Fibroblast of lung (primary cell): ENCODE data around the gene TTLL9. TPM values are rescaled to one million over a fixed set of nuclear protein-coding genes. Genes with fewer than 3 reads are reported as not detected.

Source experiments
- DNase-seq, 2 donors: peaks; one replicate each; pipeline versions ENCODE4 v3.0.0 to v3.0.0-alpha.2; 2010; ENCODE audit warnings: low read depth in 2 of 2
- H2AFZ ChIP-seq: 2 replicates; pipeline ENCODE4 v1.5.1; 2012; ENCODE audit warnings: low read length, control low read depth, inconsistent platforms
- H3K27ac ChIP-seq: 2 replicates; pipeline ENCODE4 v1.5.1; 2011; ENCODE audit warnings: low read length, control low read depth; ENCODE audit not compliant: insufficient read depth
- H3K27me3 ChIP-seq: 2 replicates; pipeline ENCODE4 v1.5.1; 2011; ENCODE audit warnings: mild to moderate bottlenecking, low read length; ENCODE audit not compliant: control insufficient read depth, insufficient read depth
- H3K36me3 ChIP-seq: 2 replicates; pipeline ENCODE4 v1.5.1; 2011; ENCODE audit warnings: low read length; ENCODE audit not compliant: control insufficient read depth, insufficient read depth
- H3K4me1 ChIP-seq: 2 replicates; pipeline ENCODE4 v1.5.1; 2011; ENCODE audit warnings: low read length; ENCODE audit not compliant: control insufficient read depth, insufficient read depth; ENCODE audit errors: extremely low read depth
- H3K4me2 ChIP-seq: 2 replicates; pipeline ENCODE4 v1.5.1; 2011; ENCODE audit warnings: low read length, control low read depth; ENCODE audit not compliant: insufficient read depth; ENCODE audit errors: extremely low read depth
- H3K4me3 ChIP-seq, 4 experiments: fragments of 200-600 bp in 1 of 4; sonication (generic) in 1 of 4; replicated peaks in 1 of 4; 2 replicates each; pipeline ENCODE4 v1.5.1; 2011 to 2016; ENCODE audit warnings: low read length in 4 of 4, low read depth in 3 of 4, mild to moderate bottlenecking in 3 of 4, control low read depth in 2 of 4, inconsistent platforms in 1 of 4, mixed read lengths in 1 of 4; ENCODE audit not compliant: insufficient read depth in 1 of 4; ENCODE audit errors: control extremely low read depth in 1 of 4
- H3K79me2 ChIP-seq: 2 replicates; pipeline ENCODE4 v1.5.1; 2012; ENCODE audit warnings: mild to moderate bottlenecking, low read length, inconsistent platforms; ENCODE audit not compliant: control insufficient read depth, insufficient read depth
- H3K9ac ChIP-seq: 2 replicates; pipeline ENCODE4 v1.5.1; 2011; ENCODE audit warnings: mild to moderate bottlenecking, low read length, control low read depth; ENCODE audit not compliant: insufficient read depth
- H3K9me3 ChIP-seq: 2 replicates; pipeline ENCODE4 v1.5.1; 2012; ENCODE audit warnings: low read depth, low read length; ENCODE audit not compliant: control insufficient read depth, insufficient read depth
- H4K20me1 ChIP-seq: 2 replicates; pipeline ENCODE4 v1.5.1; 2011; ENCODE audit warnings: low read length; ENCODE audit not compliant: control insufficient read depth, insufficient read depth; ENCODE audit errors: extremely low read depth
- EZH2 ChIP-seq: IDR thresholded peaks from 2 replicates; pipeline ENCODE4 v1.5.1; 2012; ENCODE audit warnings: low read length, control low read depth, mild to moderate bottlenecking; ENCODE audit errors: missing control alignments
- polyA plus RNA-seq, 2 donors: library from polyadenylated mRNA; depleted of rRNA in 1 of 2; stranded (reverse) in 1 of 2; unstranded in 1 of 2; fragments of >200 nt; gene quantifications; 2 replicates each; pipeline ENCODE4 v1.2.1, GENCODE V29; 2011 to 2012; ENCODE audit warnings: missing spikeins in 1 of 2
- total RNA-seq: library from RNA; depleted of rRNA; stranded (reverse); fragments of >200 nt; gene quantifications from 2 replicates; pipeline ENCODE4 v1.2.1, GENCODE V29; 2014
- TF ChIP-seq, protein P1 (sequence below), 2 donors: IDR thresholded peaks in 1 of 2; conservative IDR thresholded peaks in 1 of 2; 1 replicate in 1 of 2; 2 replicates in 1 of 2; pipeline ENCODE4 v1.5.1; 2011 to 2012; ENCODE audit warnings: low read length in 2 of 2, control low read depth in 1 of 2, inconsistent platforms in 1 of 2, low read depth in 1 of 2, mild to moderate bottlenecking in 1 of 2

Gene TTLL9
- total and polyA plus RNA-seq, 2 donors (not counting 1 experiment from before 2014, with no cell fraction given): 0.05 TPM; not detected in 1

DNA sequence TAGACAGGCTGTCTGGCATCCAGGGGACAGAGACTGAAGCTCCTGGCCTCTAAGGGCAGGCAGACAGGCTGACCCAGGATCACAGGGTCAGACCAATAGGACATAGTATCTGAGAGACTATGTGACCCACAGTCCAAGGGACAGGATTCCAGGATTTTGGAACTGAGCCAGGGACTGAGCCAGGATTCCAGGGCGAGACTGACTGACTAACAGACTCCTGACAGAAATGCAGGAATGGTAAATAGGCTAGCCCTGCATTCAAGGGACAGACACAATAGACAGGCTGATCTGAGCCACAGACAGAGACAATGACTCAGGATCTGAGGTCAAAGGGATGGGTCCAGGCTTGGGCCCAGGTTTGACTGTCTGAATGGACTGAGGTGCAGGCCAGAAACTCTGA is 117.3 kb downstream of the TTLL9 start:
- Histone ChIP-seq H4K20me1 (no peaks in the 10 kb centered on the region), H3K9ac (no peak overlapping the region), H3K27me3 (peaks cover 10% of the 10 kb centered on the region), H3K36me3 (no peaks in the 10 kb centered on the region), H3K4me3 (no peak overlapping the region), H2AFZ (no peak overlapping the region), H3K9me3 (no peaks in the 10 kb centered on the region), H3K4me2 (no peak overlapping the region), H3K27ac (no peak overlapping the region), H3K4me1 (no peaks in the 10 kb centered on the region), H3K79me2 (no peaks in the 10 kb centered on the region)
- DNase-seq: no peak
- TF ChIP-seq, protein P1, sequence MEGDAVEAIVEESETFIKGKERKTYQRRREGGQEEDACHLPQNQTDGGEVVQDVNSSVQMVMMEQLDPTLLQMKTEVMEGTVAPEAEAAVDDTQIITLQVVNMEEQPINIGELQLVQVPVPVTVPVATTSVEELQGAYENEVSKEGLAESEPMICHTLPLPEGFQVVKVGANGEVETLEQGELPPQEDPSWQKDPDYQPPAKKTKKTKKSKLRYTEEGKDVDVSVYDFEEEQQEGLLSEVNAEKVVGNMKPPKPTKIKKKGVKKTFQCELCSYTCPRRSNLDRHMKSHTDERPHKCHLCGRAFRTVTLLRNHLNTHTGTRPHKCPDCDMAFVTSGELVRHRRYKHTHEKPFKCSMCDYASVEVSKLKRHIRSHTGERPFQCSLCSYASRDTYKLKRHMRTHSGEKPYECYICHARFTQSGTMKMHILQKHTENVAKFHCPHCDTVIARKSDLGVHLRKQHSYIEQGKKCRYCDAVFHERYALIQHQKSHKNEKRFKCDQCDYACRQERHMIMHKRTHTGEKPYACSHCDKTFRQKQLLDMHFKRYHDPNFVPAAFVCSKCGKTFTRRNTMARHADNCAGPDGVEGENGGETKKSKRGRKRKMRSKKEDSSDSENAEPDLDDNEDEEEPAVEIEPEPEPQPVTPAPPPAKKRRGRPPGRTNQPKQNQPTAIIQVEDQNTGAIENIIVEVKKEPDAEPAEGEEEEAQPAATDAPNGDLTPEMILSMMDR (conservative IDR thresholded peaks at IDR 0.05 in 1 of 2, IDR thresholded peaks at IDR 0.05 in 1 of 2; ENCODE audit: low read depth in 1 of 2, low read length in 2 of 2): no peak
- no peak for TF ChIP-seq EZH2

DNA sequence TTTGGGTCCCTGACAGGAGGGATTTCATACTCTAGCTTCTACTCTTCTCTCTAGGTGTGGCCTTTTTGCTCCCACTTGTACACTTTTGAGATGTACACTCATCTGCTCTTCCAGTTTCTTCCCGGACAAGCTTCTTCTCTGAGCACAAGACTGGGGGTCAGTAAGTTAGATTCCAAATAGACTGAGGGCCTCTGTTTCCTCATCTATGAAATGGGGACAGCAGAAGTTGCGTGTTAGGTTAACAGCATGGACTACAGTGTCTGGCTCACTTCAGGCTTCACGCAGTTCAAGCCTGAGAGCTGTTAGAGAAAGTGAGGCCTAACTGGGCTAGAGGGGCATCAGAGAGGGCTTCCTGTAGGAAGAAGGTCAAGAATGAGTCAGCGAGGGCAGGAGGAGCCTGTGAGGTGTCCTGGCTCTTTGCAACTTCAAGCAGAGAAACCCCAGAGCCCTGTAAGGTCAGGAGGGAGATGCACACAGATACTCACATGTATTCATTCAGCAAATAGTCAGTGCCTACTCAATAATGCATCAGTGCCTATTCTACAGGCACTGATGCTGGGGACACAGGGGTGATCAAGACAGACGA is 118.1 kb downstream of the TTLL9 start:
- Histone ChIP-seq H3K27me3 (peaks cover 10% of the 10 kb centered on the region), H3K4me2 (no peak overlapping the region), H3K79me2 (no peaks in the 10 kb centered on the region), H2AFZ (no peak overlapping the region), H3K4me1 (no peaks in the 10 kb centered on the region), H3K9me3 (no peaks in the 10 kb centered on the region), H3K36me3 (no peaks in the 10 kb centered on the region), H3K27ac (no peak overlapping the region), H3K4me3 (no peak overlapping the region), H4K20me1 (no peaks in the 10 kb centered on the region), H3K9ac (no peak overlapping the region)
- DNase-seq: no peak
- TF ChIP-seq, protein P1 (conservative IDR thresholded peaks at IDR 0.05 in 1 of 2, IDR thresholded peaks at IDR 0.05 in 1 of 2; ENCODE audit: low read depth in 1 of 2, low read length in 2 of 2): no peak
- no peak for TF ChIP-seq EZH2

DNA sequence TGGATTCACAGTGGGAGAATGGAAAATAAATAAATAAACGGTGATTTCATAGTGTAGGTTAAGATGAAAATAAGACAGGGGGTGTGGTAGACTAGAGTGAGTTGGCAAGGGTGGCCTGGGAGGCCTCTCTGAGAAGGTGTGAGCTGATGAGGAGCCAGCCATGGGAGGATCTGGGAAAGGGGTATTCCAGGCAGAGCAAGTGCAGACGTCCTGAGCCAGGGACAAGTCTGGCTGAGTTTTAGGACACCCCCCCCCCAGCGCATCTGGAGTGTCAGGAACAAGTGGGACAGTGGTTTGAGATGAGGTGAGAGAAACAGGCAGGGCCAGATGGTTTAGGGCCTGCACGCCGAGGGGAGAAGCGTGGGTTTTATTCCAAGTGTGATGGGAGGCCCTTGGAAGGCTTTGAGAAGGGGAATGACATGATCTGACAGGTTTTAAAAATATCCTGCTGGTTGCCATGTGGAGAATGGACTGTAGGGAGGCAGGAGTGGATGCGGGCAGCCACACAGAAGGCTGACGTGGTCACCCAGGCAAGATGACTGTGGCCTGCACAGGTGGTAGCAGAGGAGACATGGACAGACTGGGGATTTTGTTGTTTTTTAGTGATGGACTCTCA is 118.7 kb downstream of the TTLL9 start:
- Histone ChIP-seq H3K9ac (no peak overlapping the region), H3K4me3 (no peak overlapping the region), H3K27me3 (peaks cover 12% of the 10 kb centered on the region), H3K27ac (no peak overlapping the region), H3K4me2 (no peak overlapping the region), H4K20me1 (no peaks in the 10 kb centered on the region), H3K79me2 (no peaks in the 10 kb centered on the region), H3K4me1 (no peaks in the 10 kb centered on the region), H3K36me3 (no peaks in the 10 kb centered on the region), H3K9me3 (no peaks in the 10 kb centered on the region), H2AFZ (no peak overlapping the region)
- DNase-seq: no peak
- TF ChIP-seq, protein P1 (conservative IDR thresholded peaks at IDR 0.05 in 1 of 2, IDR thresholded peaks at IDR 0.05 in 1 of 2; ENCODE audit: low read depth in 1 of 2, low read length in 2 of 2): no peak
- no peak for TF ChIP-seq EZH2
